ENCODE data around the gene ERBB4. TPM values are rescaled to one million over a fixed set of nuclear protein-coding genes. Genes with fewer than 3 reads are reported as not detected.

ERBB4 gene
- total RNA-seq, 1 donor from 2014 or later = 1.8 TPM

DNA sequence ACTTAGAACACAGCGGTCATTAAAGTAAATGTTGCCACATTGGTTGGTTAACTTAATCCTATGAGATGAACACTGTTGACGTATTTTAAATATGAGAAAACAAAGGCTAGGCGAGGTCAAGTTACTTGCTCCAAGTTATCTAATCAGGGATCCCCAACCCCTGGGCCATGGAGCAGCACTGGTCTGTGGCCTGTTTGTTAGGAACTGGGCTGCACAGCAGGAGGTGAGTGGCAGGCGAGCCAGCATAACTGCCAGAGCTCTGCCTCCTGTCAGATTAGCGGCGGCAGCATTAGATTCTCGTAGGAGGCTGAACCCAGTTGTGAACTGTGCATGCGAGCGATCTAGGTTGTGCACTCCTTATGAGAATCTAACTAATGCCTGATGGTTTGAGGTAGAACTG is 1103.3 kb downstream of the ERBB4 start:
- H3K27ac Mint-ChIP-seq (ENCODE audit: unreplicated experiment) = no peak overlapping the region
- TF ChIP-seq, protein P1, sequence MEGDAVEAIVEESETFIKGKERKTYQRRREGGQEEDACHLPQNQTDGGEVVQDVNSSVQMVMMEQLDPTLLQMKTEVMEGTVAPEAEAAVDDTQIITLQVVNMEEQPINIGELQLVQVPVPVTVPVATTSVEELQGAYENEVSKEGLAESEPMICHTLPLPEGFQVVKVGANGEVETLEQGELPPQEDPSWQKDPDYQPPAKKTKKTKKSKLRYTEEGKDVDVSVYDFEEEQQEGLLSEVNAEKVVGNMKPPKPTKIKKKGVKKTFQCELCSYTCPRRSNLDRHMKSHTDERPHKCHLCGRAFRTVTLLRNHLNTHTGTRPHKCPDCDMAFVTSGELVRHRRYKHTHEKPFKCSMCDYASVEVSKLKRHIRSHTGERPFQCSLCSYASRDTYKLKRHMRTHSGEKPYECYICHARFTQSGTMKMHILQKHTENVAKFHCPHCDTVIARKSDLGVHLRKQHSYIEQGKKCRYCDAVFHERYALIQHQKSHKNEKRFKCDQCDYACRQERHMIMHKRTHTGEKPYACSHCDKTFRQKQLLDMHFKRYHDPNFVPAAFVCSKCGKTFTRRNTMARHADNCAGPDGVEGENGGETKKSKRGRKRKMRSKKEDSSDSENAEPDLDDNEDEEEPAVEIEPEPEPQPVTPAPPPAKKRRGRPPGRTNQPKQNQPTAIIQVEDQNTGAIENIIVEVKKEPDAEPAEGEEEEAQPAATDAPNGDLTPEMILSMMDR (IDR thresholded peaks at IDR 0.05; ENCODE audit: partially characterized antibody, unreplicated experiment) = no peak
- DNase-seq = no peak
- H3K36me3 Mint-ChIP-seq (ENCODE audit: unreplicated experiment) = no peaks in the 10 kb centered on the region
- H3K4me1 Mint-ChIP-seq (ENCODE audit: low read depth, unreplicated experiment) = peaks cover 3% of the 10 kb centered on the region
- H3K4me3 Mint-ChIP-seq (ENCODE audit: unreplicated experiment) = no peak overlapping the region
- no peaks in the 10 kb centered on the region for H3K27me3 Mint-ChIP-seq (ENCODE audit: unreplicated experiment)
- no peaks in the 10 kb centered on the region for H3K9me3 Mint-ChIP-seq (ENCODE audit: unreplicated experiment)

DNA sequence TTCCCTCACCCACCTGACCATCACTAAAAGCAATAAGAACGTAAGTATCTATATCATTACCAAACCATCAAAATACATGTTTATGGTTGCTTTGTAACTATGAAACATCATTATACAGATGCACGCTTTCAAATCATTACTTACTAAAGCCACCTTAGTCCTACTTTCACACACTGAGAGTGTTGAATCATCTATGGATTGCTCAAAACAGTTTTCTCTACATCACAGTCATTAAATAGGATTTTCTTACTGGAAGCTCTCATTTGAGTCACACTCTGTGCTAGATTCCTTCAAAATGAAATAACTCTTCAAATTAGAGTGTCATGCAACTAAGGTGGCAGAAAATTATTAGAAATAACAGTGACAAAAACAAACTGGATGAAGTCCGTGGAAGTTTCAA is 1103.8 kb downstream of the ERBB4 start:
- Mint-ChIP-seq H3K27me3 (ENCODE audit: unreplicated experiment) (no peaks in the 10 kb centered on the region), H3K36me3 (ENCODE audit: unreplicated experiment) (no peaks in the 10 kb centered on the region), H3K4me1 (ENCODE audit: low read depth, unreplicated experiment) (peaks cover 2% of the 10 kb centered on the region), H3K9me3 (ENCODE audit: unreplicated experiment) (no peaks in the 10 kb centered on the region), H3K4me3 (ENCODE audit: unreplicated experiment) (no peak overlapping the region), H3K27ac (ENCODE audit: unreplicated experiment) (no peak overlapping the region)
- no peak for DNase-seq
- TF ChIP-seq, protein P1 (IDR thresholded peaks at IDR 0.05; ENCODE audit: partially characterized antibody, unreplicated experiment) = no peak

DNA sequence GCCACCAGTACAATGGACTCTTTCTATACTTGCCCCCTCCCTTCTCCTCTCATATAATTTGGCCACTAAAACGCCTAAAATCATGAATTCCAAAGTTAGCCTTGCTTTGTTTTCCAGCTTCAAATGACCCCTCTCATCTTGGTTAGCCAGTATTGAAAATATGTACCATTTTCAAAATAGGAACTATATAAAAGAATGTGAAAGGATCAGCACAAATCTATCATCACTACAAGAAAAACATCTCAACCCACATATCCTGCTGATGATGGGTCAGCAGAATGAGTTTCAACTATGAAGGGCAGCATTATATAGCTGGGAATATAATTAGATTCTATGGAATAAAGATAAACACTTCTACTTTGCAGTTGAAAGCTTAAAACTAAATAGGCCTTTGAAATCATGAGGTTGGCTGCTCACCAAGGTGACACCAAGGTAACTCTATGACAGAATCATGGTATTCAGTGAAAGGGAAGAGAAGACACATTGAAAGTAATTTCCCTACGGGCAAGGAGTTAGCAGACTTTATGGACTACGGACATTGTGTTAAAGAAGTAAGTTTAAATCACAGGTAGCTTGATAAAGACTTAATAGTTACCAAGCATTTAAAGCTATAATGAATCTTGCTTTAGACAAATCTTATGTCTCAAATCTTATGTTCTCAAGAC is 1109.2 kb downstream of the ERBB4 start:
- Mint-ChIP-seq H3K4me1 (ENCODE audit: low read depth, unreplicated experiment) (no peaks in the 10 kb centered on the region), H3K9me3 (ENCODE audit: unreplicated experiment) (no peaks in the 10 kb centered on the region), H3K27ac (ENCODE audit: unreplicated experiment) (no peak overlapping the region), H3K4me3 (ENCODE audit: unreplicated experiment) (no peak overlapping the region), H3K36me3 (ENCODE audit: unreplicated experiment) (no peaks in the 10 kb centered on the region), H3K27me3 (ENCODE audit: unreplicated experiment) (no peaks in the 10 kb centered on the region)
- DNase-seq = no peak
- TF ChIP-seq, protein P1 (IDR thresholded peaks at IDR 0.05; ENCODE audit: partially characterized antibody, unreplicated experiment) = no peak

DNA sequence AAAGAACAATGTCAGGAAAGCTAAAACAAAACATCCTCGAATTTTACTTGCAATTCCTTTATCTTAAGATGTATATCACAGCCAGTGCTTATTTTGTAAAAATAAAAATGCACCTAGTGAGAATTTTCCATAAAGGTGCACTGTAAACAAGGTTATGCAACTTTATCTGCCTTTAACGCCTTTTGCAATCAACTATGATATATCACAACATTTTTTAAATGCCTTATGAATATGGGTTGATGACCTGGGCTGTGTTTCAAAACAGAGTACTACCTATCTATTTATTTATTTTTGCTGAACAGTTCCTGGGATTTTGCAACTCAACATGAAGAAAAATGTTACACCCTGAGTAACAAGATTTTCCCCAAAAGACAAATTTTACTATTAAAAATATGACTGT is 1112.4 kb downstream of the ERBB4 start:
- TF ChIP-seq, protein P1 (IDR thresholded peaks at IDR 0.05; ENCODE audit: partially characterized antibody, unreplicated experiment) = no peak
- H3K36me3 Mint-ChIP-seq (ENCODE audit: unreplicated experiment) = no peaks in the 10 kb centered on the region
- H3K27me3 Mint-ChIP-seq (ENCODE audit: unreplicated experiment) = no peaks in the 10 kb centered on the region
- H3K4me1 Mint-ChIP-seq (ENCODE audit: low read depth, unreplicated experiment) = no peaks in the 10 kb centered on the region
- no peak overlapping the region for H3K4me3 Mint-ChIP-seq (ENCODE audit: unreplicated experiment)
- H3K9me3 Mint-ChIP-seq (ENCODE audit: unreplicated experiment) = no peaks in the 10 kb centered on the region
- H3K27ac Mint-ChIP-seq (ENCODE audit: unreplicated experiment) = no peak overlapping the region
- DNase-seq = no peak

DNA sequence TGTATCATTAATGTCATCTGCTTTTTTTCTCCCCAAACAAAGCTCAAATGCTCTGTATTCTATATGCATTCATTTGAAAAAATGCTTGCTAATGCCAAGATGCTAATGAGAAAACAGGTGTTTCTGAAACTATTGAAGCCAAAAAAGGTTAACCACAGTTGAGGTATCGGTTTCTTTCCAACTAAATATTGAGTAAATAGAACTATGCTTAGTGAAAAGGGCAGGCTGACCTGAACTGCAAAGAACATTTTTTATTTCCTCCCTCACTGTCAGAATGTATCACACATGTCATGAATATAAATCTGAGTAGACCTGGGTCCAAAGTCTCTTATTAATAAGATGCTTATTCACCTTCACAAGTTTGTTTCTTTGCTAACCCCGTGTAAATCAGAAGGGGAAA is 1115.6 kb downstream of the ERBB4 start:
- Mint-ChIP-seq H3K27me3 (ENCODE audit: unreplicated experiment) (no peaks in the 10 kb centered on the region), H3K4me1 (ENCODE audit: low read depth, unreplicated experiment) (no peaks in the 10 kb centered on the region), H3K36me3 (ENCODE audit: unreplicated experiment) (no peaks in the 10 kb centered on the region), H3K9me3 (ENCODE audit: unreplicated experiment) (no peaks in the 10 kb centered on the region), H3K27ac (ENCODE audit: unreplicated experiment) (no peak overlapping the region), H3K4me3 (ENCODE audit: unreplicated experiment) (no peak overlapping the region)
- TF ChIP-seq, protein P1 (IDR thresholded peaks at IDR 0.05; ENCODE audit: partially characterized antibody, unreplicated experiment) = no peak
- no peak for DNase-seq
